Gastrocnemius medialis (tissue), 4 donors: ENCODE measurements around the gene MACROD1.

Source experiments
- CTCF ChIP-seq, 5 experiments: fragments of 450-650 bp in 3 of 5; fragments of 200-600 bp in 2 of 5; sonication (generic) in 2 of 5; IDR thresholded peaks in 4 of 5; conservative IDR thresholded peaks in 1 of 5; 1 replicate in 4 of 5; 2 replicates in 1 of 5; pipeline ENCODE4 v1.5.1; 2016 to 2019; ENCODE audit warnings: antibody characterized with exemption in 5 of 5, mild to moderate bottlenecking in 3 of 5, moderate library complexity in 3 of 5
- POLR2A ChIP-seq, 2 donors: fragments of 450-650 bp; IDR thresholded peaks; one replicate each; pipeline ENCODE4 v1.6.1; 2017; ENCODE audit warnings: antibody characterized with exemption in 2 of 2, mild to moderate bottlenecking in 2 of 2, moderate library complexity in 2 of 2

GRCh38 chr11:64037027-64037634 is 128.8 kb downstream of the MACROD1 start:
- TF ChIP-seq CTCF (IDR thresholded peaks at IDR 0.05 in 4 of 5, conservative IDR thresholded peaks at IDR 0.05 in 1 of 5) = no peak
- no peak for TF ChIP-seq POLR2A (IDR thresholded peaks at IDR 0.05)
